NCI-H1436 treated with DMSO at 0.1 percent for 48 hours (cell line): ENCODE measurements around the gene MRFAP1L1.
"Not testable (repeated sequence)": the region's sequence is repeated elsewhere in the genome, so short reads cannot be mapped to it uniquely, and the experiment has no call there.

ENCODE experiments used
- DNase-seq: peaks from one replicate; lab custom pipeline; 2025; lab: John Stamatoyannopoulos, UW

MRFAP1L1 gene

GRCh38 chr4:6688879-6689505, 20.7 kb downstream of the MRFAP1L1 start:
- no peak for DNase-seq

DNA sequence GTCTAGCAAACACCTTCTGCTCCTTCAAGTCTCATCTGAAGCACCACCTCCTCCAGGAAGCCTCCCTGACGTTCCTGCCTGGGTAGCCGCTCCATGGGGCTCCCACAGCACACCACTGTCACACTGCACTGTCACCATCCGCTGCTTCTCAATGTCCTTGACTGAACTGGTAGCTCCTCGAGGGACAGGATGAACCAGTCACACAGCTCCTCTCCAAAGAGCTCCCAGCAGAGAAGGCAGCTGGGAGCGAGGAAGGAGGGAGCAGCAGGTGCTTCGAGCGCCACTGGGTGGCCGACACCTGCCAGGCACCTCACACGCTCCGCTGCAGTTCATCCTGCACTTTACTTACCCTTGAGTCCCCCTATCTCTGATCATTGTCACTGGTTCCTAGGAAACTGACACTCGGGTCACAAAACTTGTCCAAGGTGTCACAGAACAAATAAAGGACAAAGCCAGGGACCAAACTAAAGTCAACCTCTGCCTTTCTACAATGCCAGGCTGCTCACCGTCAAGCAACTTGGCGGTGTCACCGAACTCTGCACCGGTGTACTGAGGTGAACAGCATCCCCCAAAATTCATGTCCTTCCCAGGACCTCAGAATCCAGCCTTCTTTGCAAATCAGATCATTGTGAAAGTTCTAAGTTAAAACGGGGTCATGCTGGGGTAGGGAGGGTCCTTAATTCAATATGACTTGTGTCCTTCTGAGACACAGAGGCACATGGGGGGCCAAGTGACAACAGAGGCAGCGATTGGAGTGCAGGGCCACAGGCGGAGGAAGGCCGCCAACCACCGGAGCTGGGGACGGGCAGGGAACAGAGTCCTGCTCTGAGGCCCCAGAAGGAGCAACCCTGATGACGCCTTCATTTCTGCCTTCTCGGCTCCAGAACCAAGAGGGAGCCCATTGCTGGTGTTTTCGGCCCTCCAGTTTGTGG, 21.5 kb downstream of the MRFAP1L1 start:
- DNase-seq = no peak

- no peak for DNase-seq
Observed at GRCh38 chr4:6686104-6686787, 23.4 kb downstream of the MRFAP1L1 start.

DNA sequence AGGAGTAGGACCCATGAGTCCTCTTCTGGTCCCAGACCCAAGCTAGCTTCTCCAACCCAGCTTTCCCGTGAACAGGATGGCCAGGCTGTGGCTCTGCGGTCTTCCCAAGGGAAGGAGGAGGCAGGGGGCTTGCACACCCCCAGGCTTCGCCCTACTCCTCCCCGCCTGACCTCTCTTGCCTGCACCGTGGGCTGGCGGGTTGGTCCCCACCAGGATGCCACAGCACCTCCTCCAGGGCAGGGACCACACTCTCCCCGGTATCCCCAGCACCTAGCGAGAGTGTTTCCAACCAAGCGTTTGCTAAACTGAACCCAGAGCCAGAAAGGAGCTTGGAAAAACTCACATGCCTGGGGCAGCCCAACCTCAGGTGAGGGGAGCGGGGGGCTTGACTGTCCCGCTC, 25.0 kb downstream of the MRFAP1L1 start:
- no peak for DNase-seq

GRCh38 chr4:6682862-6683590, 26.6 kb downstream of the MRFAP1L1 start:
- DNase-seq = no peak

GRCh38 chr4:6681191-6681590, 28.5 kb downstream of the MRFAP1L1 start:
- DNase-seq = no peak

- DNase-seq = no peak
Observed at GRCh38 chr4:6680372-6681034, 29.2 kb downstream of the MRFAP1L1 start.

- no peak for DNase-seq
Observed at GRCh38 chr4:6676722-6677558, 32.7 kb downstream of the MRFAP1L1 start.

- no peak for DNase-seq
Observed at GRCh38 chr4:6674500-6675149, 35.0 kb downstream of the MRFAP1L1 start.

DNA sequence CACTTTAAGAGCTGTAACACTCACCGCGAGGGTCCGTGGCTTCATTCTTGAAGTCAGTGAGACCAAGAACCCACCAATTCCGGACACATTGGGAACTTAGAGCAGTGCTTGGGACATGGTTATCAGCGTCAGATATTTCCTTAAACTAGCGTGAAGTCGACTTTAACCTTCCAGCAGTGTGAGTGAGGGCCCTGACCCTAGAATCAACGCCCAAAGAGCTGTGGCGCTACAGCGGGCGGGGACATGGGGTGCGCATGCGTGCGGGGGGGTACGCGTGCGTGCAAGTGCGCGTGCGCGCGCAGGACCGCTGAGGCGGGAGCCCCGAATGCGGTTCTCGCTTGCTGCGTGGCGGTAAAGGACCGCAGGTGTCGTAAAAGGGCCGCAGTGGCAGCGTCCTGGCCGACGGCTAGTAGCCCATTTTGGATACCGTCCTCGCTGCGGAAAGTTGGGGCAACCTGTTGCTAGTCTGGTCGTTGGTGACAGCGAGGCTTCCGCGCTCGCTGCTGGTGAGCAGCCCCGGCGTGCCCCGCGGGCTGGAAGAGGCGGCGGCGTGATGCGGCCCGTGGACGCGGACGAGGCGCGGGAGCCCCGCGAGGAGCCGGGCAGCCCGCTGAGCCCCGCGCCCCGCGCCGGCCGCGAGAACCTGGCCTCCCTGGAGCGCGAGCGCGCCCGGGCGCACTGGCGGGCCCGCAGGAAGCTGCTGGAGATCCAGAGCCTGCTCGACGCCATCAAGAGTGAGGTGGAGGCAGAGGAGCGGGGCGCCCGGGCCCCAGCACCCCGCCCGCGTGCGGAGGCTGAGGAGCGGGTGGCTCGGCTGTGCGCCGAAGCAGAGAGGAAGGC, 35.8 kb downstream of the MRFAP1L1 start:
- DNase-seq = no peak

DNA sequence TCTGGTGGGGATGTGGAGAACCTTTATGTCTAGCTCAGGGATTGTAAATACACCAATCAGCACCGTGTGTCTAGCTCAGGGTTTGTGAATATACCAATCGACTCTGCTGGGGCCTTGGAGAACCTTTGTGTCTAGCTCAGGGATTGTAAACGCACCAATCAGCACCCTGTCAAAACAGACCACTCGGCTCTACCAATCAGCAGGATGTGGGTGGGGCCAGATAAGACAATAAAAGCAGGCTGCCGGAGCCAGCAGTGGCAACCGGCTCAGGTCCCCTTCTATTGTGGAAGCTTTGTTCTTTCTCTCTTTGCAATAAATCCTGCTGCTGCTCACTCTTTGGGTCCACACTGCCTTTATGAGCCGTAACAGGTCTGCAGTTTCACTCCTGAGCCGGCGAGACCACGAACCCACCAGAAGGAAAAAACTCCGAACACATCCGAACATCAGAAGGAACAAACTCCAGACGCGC, 36.4 kb downstream of the MRFAP1L1 start:
- not testable (repeated sequence) for DNase-seq

DNA sequence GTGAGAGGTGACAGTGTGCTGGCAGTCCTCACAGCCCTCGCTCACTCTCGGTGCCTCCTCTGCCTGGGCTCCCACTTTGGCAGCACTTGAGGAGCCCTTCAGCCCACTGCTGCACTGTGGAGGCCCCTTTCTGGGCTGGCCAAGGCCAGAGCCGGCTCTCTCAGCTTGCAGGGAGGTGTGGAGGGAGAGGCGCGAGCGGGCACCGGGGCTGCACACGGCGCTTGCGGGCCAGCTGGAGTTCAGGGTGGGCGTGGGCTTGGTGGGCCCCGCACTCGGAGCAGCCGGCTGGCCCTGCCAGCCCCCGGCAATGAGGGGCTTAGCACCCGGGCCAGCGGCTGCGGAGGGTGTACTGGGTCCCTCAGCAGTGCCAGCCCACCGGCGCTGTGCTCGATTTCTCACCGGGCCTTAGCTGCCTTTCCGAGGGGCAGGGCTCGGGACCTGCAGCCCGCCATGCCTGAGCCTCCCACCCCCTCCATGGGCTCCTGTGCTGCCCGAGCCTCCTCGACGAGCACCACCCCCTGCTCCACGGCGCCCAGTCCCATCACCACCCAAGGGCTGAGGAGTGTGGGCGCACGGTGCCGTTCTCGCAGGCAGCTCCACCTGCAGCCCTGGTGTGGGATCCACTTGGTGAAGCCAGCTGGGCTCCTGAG, 37.0 kb downstream of the MRFAP1L1 start:
- DNase-seq = not testable (repeated sequence)

- no peak for DNase-seq
Observed at GRCh38 chr4:6672131-6672530, 37.5 kb downstream of the MRFAP1L1 start.

DNA sequence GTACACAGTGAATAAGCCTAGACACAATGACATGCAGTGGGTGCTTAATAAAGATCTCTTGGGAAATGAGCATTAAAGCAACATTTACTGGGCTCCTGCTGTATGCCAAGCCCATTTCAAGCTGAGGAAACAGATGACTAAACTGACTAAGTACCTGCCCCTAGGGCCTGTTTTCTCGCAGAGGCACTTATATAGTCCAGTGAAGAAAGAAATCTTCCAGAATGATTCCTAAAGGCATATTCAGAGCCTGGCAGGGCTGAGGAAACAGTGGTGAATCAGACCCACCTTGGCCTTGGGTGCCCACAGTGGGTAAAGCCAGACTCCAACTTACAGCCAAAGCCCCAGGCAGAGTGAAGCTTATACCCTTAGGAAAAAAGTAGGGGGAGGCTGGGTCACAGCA, 38.0 kb downstream of the MRFAP1L1 start:
- DNase-seq = no peak

- DNase-seq = no peak
Observed at GRCh38 chr4:6668391-6668790, 41.3 kb downstream of the MRFAP1L1 start.

DNA sequence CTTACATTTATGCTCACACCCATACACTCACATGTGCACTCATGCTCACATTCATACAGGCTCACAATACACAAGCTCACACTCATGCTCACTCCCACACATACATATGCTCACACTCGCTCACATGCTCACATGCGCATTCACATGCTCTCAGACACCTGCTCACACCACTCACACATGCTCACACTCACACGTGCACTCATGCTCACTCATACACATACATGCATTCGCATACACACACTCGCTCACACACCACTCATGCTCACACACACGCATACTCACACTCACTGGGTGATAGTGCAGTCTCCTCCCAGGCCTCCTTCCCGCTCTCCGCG, 44.4 kb downstream of the MRFAP1L1 start:
- no peak for DNase-seq

DNA sequence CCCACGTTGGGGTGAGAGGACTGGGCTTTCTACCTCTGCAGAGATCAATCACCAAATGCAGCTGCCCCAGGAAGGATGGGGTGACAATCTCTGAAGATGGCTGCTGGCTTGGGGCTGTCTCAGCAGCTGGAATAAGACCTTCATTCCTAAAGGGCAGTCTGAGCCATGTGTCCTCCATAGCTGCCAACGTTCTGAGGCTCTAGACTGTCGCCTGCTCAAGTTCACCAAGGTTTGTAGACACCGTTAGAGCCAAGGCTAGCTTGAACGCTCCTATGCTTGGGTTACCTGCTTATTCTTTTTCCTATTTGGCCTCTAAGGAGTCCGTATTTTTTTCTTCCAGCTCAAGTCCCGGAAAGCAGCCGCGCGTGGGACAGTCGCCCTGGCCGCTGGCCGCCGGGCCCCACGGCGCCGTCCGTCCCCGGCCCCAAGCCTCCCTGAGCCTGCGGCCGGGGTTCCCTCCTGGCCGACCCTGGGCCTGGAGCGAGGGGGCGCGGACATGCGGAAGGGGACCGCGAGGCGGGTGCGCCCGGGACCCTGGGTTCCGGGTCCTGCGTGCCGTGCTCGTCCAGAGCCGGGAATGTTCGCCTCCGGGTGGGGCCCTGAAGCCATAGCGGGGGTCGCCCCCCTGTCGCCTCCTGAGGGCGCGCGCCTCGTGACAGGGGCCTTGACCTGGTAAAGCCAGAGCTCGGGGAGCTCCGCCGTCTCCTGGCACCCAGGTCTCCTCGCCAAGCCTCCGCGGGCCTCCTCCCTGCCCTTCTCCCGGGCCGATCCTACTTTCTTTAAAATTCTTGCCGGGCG, 45.9 kb downstream of the MRFAP1L1 start:
- no peak for DNase-seq

GRCh38 chr4:6662591-6662990, 47.1 kb downstream of the MRFAP1L1 start:
- no peak for DNase-seq
